ENCODE data around the gene H3-3A.

H3-3A gene

GRCh38 chr1:226064816-226065248 is 2.3 kb downstream of the H3-3A start:
- Mint-ChIP-seq H3K9me3 (no peaks in the 10 kb centered on the region), H3K27me3 (no peaks in the 10 kb centered on the region), H3K27ac (peak overlapping the region; percentile 75 to 82), H3K4me3 (peak overlapping the region; percentile 85 to 90), H3K4me1 (peaks cover 64% of the 10 kb centered on the region)
- ATAC-seq, result no peak
- peak in 1 of 2 donors; percentile 32 for DNase-seq

- ATAC-seq (no peak), DNase-seq (no peak)
- peaks cover 63% of the 10 kb centered on the region for H3K4me1 Mint-ChIP-seq
- no peaks in the 10 kb centered on the region for H3K27me3 Mint-ChIP-seq
- no peaks in the 10 kb centered on the region for H3K9me3 Mint-ChIP-seq
- peak overlapping the region in 1 of 2 donors; percentile 87 for H3K27ac Mint-ChIP-seq
- H3K4me3 Mint-ChIP-seq, result peak overlapping the region; percentile 85 to 90
These were observed 4.0 kb downstream of the H3-3A start for GRCh38 chr1:226066415-226067078.

GRCh38 chr1:226069811-226070489 is 7.4 kb downstream of the H3-3A start:
- peaks cover 59% of the 10 kb centered on the region for H3K4me1 Mint-ChIP-seq
- no peaks in the 10 kb centered on the region for H3K9me3 Mint-ChIP-seq
- peak overlapping the region; percentile 17 to 55 for H3K4me3 Mint-ChIP-seq
- DNase-seq, result no peak
- peak; percentile 78 for ATAC-seq
- no peaks in the 10 kb centered on the region for H3K27me3 Mint-ChIP-seq
- peak overlapping the region; percentile 23 to 92 for H3K27ac Mint-ChIP-seq

- Mint-ChIP-seq H3K4me1 (peaks cover 36% of the 10 kb centered on the region), H3K4me3 (no peak overlapping the region), H3K27me3 (no peaks in the 10 kb centered on the region), H3K9me3 (no peaks in the 10 kb centered on the region), H3K27ac (no peak overlapping the region)
- DNase-seq, result no peak
- no peak for ATAC-seq
These were observed 9.8 kb downstream of the H3-3A start for GRCh38 chr1:226072347-226072746.

GRCh38 chr1:226073184-226073950 is 10.9 kb downstream of the H3-3A start:
- peaks cover 26% of the 10 kb centered on the region for H3K4me1 Mint-ChIP-seq
- no peak for ATAC-seq
- no peaks in the 10 kb centered on the region for H3K9me3 Mint-ChIP-seq
- H3K4me3 Mint-ChIP-seq, result no peak overlapping the region
- DNase-seq, result no peak
- H3K27me3 Mint-ChIP-seq, result no peaks in the 10 kb centered on the region
- H3K27ac Mint-ChIP-seq, result no peak overlapping the region

GRCh38 chr1:226074046-226074445 is 11.5 kb downstream of the H3-3A start:
- H3K9me3 Mint-ChIP-seq, result no peaks in the 10 kb centered on the region
- H3K27ac Mint-ChIP-seq, result no peak overlapping the region
- DNase-seq, result no peak
- no peaks in the 10 kb centered on the region for H3K27me3 Mint-ChIP-seq
- no peak for ATAC-seq
- H3K4me1 Mint-ChIP-seq, result peaks cover 19% of the 10 kb centered on the region
- no peak overlapping the region for H3K4me3 Mint-ChIP-seq

GRCh38 chr1:226076378-226076777 is 13.9 kb downstream of the H3-3A start:
- Mint-ChIP-seq H3K9me3 (no peaks in the 10 kb centered on the region), H3K27me3 (no peaks in the 10 kb centered on the region), H3K4me1 (no peaks in the 10 kb centered on the region), H3K4me3 (no peak overlapping the region), H3K27ac (no peak overlapping the region)
- DNase-seq (no peak), ATAC-seq (peak; percentile 27)

- H3K4me1 Mint-ChIP-seq, result peaks cover 12% of the 10 kb centered on the region
- no peak overlapping the region for H3K27ac Mint-ChIP-seq
- no peaks in the 10 kb centered on the region for H3K9me3 Mint-ChIP-seq
- H3K27me3 Mint-ChIP-seq, result no peaks in the 10 kb centered on the region
- H3K4me3 Mint-ChIP-seq, result no peak overlapping the region
- DNase-seq (no peak), ATAC-seq (no peak)
These were observed 15.9 kb downstream of the H3-3A start for GRCh38 chr1:226078374-226078773.

- no peaks in the 10 kb centered on the region for H3K27me3 Mint-ChIP-seq
- H3K9me3 Mint-ChIP-seq, result no peaks in the 10 kb centered on the region
- H3K4me3 Mint-ChIP-seq, result peak overlapping the region; percentile 94 to 99
- no peak for ATAC-seq
- peaks cover 14% of the 10 kb centered on the region for H3K4me1 Mint-ChIP-seq
- DNase-seq, result no peak
- peak overlapping the region in 1 of 2 donors; percentile 74 for H3K27ac Mint-ChIP-seq
These were observed 20.0 kb downstream of the H3-3A start for GRCh38 chr1:226082587-226082917.

GRCh38 chr1:226082959-226083301 is 20.4 kb downstream of the H3-3A start:
- Mint-ChIP-seq H3K27ac (no peak overlapping the region), H3K4me1 (peaks cover 14% of the 10 kb centered on the region), H3K9me3 (no peaks in the 10 kb centered on the region), H3K27me3 (no peaks in the 10 kb centered on the region), H3K4me3 (peak overlapping the region; percentile 94 to 99)
- DNase-seq, result no peak
- peak; percentile 26 for ATAC-seq

GRCh38 chr1:226083302-226084101 is 21.0 kb downstream of the H3-3A start:
- Mint-ChIP-seq H3K9me3 (no peaks in the 10 kb centered on the region), H3K27ac (peak overlapping the region; percentile 42 to 93), H3K4me3 (peak overlapping the region; percentile 94 to 99), H3K27me3 (no peaks in the 10 kb centered on the region), H3K4me1 (peaks cover 14% of the 10 kb centered on the region)
- peak; percentile 91 for ATAC-seq
- peak; percentile 91 to 92 for DNase-seq

GRCh38 chr1:226085675-226086285 is 23.3 kb downstream of the H3-3A start:
- Mint-ChIP-seq H3K9me3 (no peaks in the 10 kb centered on the region), H3K27me3 (no peaks in the 10 kb centered on the region), H3K27ac (no peak overlapping the region), H3K4me3 (no peak overlapping the region), H3K4me1 (peaks cover 14% of the 10 kb centered on the region)
- DNase-seq, result no peak
- no peak for ATAC-seq

GRCh38 chr1:226086776-226087175 is 24.3 kb downstream of the H3-3A start:
- no peak overlapping the region for H3K27ac Mint-ChIP-seq
- H3K4me1 Mint-ChIP-seq, result peaks cover 14% of the 10 kb centered on the region
- H3K4me3 Mint-ChIP-seq, result no peak overlapping the region
- H3K27me3 Mint-ChIP-seq, result no peaks in the 10 kb centered on the region
- DNase-seq (no peak), ATAC-seq (no peak)
- H3K9me3 Mint-ChIP-seq, result no peaks in the 10 kb centered on the region

- no peak for ATAC-seq
- Mint-ChIP-seq H3K27me3 (no peaks in the 10 kb centered on the region), H3K4me1 (no peaks in the 10 kb centered on the region), H3K9me3 (no peaks in the 10 kb centered on the region), H3K4me3 (no peak overlapping the region), H3K27ac (no peak overlapping the region)
- no peak for DNase-seq
These were observed 28.9 kb downstream of the H3-3A start for GRCh38 chr1:226091461-226091860.
